GM21737 (cell line): ENCODE data around the gene PHYHD1.
"Not testable (repeated sequence)": the region's sequence is repeated elsewhere in the genome, so short reads cannot be mapped to it uniquely, and the experiment has no call there.

ENCODE experiments used
- ATAC-seq: cut with Tn5 transposase; IDR thresholded peaks from one replicate; pipeline ENCODE4 v1.9.1; 2021; ENCODE audit warnings: mild to moderate bottlenecking, moderate library complexity; ENCODE audit not compliant: unreplicated experiment

PHYHD1 gene

DNA sequence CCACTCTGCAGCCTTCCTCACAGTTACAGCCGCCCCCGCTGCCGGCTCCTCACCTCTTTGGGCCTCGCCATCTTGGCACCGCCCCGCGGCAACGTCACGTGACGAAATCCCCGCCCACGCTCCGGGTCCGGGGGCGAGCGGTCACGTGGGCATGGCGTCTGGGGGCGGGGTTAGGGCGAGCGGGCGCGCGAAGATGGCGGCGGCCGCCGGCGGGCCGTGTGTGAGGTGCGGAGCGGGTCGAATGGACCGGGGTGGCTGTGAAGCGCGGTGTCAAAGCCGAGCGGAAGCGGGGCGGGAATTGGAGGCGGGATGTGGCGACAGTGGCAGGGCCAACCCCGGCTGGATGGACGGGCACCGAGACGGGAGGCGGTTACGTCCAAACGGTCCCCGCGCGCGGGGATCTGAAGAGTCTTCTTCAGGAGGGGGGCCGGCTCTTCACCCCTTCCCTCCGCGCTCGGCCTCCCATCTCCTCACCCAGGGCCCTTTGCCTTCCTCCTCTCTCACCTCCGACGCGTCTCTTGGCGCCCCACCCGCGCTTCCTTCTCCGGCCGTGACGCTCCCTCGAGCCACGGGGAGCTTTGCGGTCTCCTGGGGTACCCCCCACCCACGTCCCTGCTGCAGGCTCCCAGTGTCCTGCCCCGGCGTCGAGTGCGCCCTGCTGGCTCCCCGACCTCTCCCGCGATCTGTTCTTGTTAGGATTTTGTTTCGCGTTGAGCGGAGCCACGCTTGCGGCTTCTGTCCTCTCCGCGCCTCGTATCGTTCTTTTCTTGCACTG lies 26.9 kb downstream of the PHYHD1 start, which contains the start of the genes DOLK and NUP188:
TSS of gene DOLK (minus strand) at position 77 of the 775 bp plus-strand sequence. CDS start 300 bp downstream, outside the sequence.
TSS of gene NUP188 (plus strand) at position 173 of the 775 bp plus-strand sequence. CDS start at position 194, 21 bp downstream.
- peak; percentile 72 for ATAC-seq

DNA sequence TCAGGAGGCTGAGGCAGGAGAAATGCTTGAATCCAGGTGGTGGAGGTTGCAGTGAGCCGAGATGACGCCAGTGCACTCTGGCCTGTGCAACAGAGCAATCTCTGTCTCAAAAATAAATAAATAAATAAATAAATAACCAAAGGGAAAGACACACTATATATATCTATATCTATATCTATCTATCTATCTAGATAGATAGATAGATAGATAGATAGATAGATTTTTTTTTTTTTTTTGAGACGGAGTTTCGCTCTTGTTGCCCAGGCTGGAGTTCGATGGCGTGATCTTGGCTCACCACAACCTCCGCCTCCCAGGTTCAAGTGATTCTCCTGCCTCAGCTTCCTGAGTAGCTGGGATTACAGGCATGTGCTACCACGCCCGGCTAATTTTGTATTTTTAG lies 40.6 kb downstream of the PHYHD1 start:
- ATAC-seq: not testable (repeated sequence)

DNA sequence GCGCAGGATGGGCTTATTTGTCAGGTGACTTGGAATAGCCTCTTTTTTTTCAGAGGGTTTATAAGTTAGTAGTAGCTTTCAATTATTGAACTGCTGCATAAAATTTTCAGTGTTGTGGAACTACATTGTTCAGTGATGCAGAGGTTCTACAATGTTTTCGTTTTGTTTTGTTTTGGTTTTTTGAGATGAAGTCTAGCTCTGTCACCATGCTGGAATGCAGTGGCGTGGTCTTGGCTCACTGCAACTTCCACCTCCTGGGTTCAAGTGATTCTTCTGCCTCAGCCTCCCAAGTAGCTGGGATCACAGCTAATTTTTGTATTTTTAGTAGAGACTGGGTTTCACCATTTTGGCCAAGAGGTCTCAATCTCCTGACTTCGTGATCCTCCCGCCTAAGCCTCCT lies 48.7 kb downstream of the PHYHD1 start:
- no peak for ATAC-seq

DNA sequence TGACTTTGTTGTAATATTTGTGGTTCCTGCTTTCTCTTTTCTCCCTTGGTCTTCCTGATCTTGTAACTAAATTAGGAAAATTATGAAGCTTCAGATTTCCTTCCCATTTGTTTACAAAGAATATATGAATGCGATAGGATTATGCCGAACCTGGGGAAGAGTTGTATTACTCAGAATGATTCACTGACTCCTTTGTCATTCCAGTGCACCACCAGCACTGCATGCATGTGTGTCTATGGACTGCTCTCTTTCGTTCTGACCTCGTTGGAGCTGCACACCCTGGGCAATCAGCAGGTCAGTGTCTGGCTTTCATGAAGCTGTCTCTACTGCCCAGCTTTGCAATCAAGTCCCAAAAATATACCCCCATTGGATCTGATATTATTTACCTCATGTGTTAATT lies 52.2 kb downstream of the PHYHD1 start:
- ATAC-seq: no peak

GRCh38 chr9:128979111-128979510 lies 58.3 kb downstream of the PHYHD1 start:
- ATAC-seq: no peak

GRCh38 chr9:128983536-128983935 lies 62.8 kb downstream of the PHYHD1 start:
- ATAC-seq: no peak

- no peak for ATAC-seq
Observed at GRCh38 chr9:128986671-128987070, 65.9 kb downstream of the PHYHD1 start.

DNA sequence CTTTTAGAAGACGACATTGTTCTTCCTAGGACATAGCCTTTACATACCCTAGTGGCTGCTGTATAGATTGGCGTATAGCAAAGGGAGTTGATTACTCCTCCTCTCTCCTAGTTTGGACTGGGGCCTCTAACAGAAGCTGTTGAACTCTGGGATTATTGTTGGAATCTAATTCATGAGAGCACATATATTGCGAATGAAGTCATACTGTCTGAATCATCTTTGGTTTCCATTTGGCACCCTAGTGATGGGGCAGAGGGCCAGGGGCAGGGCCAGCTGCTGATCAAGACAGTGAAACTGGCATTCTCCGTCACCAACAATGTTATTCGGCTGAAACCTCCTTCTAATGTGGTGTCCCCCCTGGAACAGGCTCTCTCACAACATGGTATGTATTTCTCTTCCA lies 67.0 kb downstream of the PHYHD1 start:
- no peak for ATAC-seq
